GM12875 (cell line): ENCODE results near the gene TGFBRAP1.
"Not testable (repeated sequence)": the region's sequence is repeated elsewhere in the genome, so short reads cannot be mapped to it uniquely, and the experiment has no call there.

Experiments
- H3K4me3 ChIP-seq: one replicate; pipeline ENCODE4 v1.5.1; 2011; ENCODE audit warnings: low read depth, low read length, control low read depth
- CTCF ChIP-seq: IDR thresholded peaks from 2 replicates; pipeline ENCODE4 v1.5.1; 2011; ENCODE audit warnings: low read depth, mild to moderate bottlenecking, control low read depth, inconsistent platforms, low read length, moderate library complexity, borderline replicate concordance; ENCODE audit not compliant: insufficient read depth

TGFBRAP1 gene

DNA sequence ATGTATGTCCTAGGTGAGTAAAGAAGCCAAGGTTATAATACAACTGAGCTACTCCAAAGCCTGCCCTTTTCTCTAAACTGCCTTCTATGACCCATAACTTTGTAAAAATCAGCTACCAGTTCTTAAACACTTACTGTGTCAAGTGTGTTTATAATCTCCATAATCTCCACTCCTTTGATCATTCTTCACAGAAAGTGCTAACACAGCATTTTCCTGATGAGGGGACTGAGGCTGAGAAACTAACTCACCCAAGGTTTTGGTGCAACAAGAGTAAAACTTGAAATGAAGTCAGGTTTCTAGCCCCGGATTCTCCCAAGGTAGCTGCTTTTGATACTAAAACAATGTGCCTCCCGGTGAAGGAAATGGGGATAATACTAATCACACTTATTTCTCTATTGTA lies 5.9 kb upstream of the TGFBRAP1 start:
- no peak for TF ChIP-seq CTCF
- H3K4me3 ChIP-seq: no peak overlapping the region

DNA sequence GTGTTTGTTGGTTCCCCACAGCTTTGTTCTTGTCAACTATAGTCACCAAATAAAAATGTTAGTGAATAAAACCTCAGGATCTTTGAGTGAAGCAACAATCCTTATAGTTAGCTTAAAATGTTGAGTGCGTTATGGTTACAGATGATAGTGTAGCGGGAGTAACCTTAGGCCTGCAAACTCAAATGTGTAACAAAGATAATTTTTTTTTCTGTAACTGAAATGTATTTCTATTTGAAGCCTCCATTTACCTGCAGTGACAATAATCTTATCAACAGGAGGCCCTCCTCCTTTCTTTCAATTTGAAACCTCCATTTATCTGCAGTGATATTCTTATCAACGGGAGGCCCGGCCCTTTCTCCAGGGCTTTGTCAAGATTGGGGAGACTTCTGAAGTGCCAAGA lies 4.7 kb upstream of the TGFBRAP1 start:
- H3K4me3 ChIP-seq: no peak overlapping the region
- TF ChIP-seq CTCF: no peak

GRCh38 chr2:105330681-105331375 lies 1.3 kb upstream of the TGFBRAP1 start:
- H3K4me3 ChIP-seq: no peak overlapping the region
- TF ChIP-seq CTCF: no peak

DNA sequence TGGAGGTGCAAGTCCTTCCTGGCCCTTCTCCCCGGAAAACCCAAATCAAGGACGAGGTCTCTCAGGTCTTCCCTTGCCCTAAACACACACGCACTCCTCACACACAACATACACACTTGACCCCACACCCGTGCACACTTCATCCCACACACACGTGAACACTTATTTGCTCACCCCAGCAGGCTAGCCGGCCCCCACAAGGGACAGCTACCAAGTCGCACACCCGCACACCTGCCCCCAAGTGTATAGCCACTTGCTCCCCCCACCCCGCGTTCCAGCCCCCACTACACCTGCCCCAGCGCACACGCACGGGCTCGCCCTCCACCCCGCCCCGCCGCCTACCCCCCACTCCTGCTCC lies 359 bp downstream of the TGFBRAP1 start:
- no peak for TF ChIP-seq CTCF
- peak overlapping the region; percentile 79 for H3K4me3 ChIP-seq

DNA sequence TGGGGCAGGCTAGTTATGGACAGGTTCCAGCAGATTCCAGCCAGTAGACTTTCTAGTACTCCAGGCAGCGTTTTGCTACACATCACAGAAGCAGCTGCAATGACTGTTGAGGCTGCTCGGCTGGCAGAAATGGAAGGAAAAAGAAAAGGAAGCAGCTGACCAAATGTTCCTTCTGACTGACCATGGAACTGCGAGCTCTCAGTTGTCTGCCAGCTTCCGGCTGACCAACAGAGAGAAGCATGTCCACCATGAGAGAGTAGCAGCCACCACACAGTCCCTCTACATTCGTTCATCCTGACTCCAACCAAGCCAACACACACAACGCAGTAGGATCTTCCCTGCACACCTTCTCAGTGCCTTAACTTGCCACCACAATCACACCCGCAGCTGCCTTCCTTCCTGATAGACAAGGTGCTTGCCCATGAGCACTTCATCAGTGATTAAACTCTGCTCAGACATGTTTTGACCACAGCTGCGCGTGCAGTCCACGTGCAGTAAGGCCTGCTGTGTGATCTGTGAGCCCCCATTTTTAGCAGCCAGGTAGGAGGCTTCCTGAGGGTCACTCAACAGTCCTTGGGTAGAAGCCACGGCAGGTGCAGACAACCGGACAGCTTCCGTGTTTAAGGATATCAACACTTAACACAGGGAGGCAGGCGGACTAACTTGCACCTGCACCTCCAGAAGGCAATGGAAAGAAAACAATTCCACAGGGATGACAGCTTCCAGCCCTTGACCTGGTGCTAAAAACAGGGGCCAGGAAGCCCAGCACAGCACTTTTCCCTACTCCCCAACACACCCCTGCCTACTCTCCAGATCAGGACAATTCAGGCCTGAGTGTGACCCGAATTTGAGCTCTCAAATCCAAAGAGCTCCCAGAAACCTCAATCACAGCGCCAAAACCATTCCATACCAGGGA lies 996 bp downstream of the TGFBRAP1 start:
- H3K4me3 ChIP-seq: peak overlapping the region; percentile 79
- no peak for TF ChIP-seq CTCF

DNA sequence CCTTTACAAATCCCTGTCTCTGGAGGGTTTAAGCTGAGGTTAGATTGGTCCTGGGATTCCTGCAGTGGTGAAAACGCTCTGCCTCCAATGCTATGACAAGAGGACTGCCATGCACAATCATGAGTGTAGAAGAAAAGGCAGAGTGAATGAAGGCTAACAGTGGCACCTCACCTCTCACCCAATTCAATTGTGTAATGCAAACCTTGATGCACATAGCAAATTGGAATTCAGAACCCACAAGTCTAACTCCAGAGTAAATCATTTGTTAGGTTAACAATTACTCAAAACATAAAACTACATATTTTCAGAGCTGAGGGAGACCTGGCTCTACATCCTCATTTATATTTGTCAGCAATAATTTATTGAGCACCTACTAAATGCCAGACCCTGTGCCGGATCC lies 1.8 kb downstream of the TGFBRAP1 start:
- no peak for TF ChIP-seq CTCF
- no peak overlapping the region for H3K4me3 ChIP-seq

DNA sequence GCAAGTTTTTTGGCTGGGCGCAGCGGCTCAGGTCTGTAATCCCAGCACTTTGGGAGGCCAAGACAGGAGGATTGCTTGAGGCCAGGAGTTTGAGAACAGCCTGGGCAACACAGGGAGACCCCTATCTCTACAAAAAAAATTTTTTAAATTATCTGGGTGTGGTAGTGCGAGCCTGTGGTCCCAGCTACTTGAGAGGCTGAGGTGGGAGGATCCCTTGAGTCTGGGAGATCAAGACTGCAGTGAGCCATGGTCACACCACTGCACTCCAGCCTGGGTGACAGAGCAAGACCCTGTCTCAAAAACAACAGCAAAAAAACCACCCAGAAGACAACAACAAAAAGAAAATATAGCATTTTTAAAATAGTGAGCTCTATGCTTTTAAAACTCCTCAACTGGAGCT lies 2.3 kb downstream of the TGFBRAP1 start:
- not testable (repeated sequence) for H3K4me3 ChIP-seq
